HG03097 (cell line): Measurements from ENCODE around the gene PTPN6.

Experiments used
- ATAC-seq: cut with Tn5 transposase; IDR thresholded peaks from one replicate; pipeline ENCODE4 v1.9.1; 2021; ENCODE audit not compliant: unreplicated experiment, low FRiP score

The PTPN6 gene

DNA sequence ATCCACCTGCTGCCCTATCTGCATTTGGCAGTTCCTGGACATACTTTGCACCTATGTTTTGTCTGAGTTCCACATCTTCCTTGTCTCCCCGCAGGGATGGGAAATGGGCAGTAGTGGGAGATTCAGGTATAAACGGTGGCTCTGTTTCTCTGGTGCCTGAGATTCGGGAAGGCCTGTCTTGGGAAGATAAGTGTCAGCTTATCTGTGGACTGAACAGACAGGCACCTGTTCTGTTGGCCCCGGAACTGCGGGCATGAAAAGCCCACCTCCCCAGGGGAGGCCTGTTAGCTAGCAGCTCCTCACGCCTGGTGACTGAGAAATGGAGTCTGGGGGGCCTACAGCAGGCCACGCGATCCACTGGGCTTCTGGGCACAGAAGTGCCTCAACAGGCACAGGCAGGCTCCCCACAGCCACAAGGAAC, 13.5 kb downstream of the PTPN6 start:
- ATAC-seq, result no peak

DNA sequence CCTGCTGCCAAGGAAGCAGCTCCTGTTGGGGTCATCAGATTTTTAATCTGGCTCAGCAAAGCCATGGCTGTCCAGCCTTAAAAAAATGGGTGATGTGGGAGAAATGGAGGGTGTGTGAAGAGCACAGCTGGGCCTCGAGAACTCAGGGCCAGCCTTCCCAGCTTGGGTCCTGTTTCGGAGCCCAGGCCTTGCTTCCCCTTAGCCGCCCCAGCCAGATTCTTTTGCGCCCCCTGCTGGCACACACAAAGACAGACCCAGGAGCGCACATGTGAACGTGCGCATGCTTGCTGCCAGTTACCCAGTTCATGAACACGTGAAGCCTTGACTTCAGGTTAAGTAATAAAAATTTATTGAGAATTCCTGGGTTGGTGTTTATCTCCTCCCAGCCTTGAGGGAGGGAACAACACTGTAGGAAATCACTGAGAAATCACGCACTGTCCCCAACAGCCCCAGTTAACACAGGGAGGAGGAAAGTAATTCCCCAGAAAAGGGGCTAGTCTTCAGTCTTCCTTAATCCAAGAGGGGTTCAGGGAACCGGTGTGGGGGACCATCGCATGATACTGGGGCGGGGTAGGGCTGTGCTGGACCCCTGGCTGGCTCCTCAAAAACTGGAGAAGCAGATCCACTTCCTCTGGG, 14.0 kb downstream of the PTPN6 start:
- peak; percentile 37 for ATAC-seq

DNA sequence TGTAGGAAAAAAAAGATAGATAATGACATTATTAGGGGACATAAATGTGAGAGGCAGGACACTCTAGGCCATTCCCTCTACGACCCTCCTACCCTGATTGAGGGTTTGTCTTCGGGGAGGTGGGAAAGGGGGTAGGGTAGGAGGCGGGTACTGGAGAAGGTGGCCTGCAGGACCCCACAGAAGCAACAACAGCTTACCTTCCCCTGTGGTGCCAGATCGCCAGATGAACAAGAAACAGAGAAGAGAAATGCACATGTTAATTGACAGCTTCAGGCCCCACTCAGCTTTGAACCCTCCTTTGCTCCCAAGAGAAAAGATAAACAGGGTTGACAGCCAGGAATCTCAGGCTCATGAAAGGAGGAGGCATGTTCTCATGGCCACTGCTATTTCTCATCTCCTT, 14.6 kb downstream of the PTPN6 start:
- no peak for ATAC-seq

DNA sequence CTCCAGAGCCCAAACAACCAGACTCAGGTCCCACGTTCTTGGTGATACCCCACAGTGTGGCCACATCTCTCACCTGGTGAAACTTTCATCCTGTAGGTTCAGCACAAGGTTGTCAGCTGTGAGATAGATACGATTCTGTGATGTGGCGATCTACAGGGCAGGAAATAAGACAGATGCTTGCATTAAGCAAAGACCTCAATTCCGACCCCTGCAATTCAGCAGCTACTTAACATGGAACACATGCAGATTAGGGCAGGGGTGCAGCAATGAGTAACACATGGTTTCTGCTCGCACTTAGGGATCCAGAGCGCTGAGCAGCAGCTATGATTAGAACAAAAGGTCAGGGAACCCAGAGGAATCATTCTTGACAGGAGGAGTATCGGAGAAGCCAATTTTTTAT, 15.2 kb downstream of the PTPN6 start:
- ATAC-seq, result no peak

DNA sequence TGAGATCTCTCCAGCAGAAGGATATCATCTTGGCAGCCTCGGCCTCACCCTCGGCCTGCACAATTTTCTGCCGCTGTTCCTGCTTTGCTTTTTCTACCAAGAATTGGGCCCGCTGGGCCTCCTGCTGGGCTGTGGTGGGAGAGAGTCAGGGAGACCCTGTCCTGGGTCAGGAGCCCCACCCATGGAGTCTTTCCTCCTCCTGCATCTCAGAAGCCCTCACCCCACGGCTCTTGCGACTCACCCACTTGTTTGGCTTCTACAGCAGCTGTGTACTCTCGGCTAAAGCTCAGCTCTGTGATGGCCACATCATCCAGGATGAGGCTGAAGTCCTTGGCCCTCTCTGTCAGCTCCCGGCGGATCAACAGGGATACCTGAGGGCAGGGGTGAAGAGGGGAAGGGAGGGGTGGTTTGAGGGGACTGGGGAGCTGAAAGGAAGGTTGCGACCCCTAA, 16.5 kb downstream of the PTPN6 start:
- ATAC-seq, result no peak

DNA sequence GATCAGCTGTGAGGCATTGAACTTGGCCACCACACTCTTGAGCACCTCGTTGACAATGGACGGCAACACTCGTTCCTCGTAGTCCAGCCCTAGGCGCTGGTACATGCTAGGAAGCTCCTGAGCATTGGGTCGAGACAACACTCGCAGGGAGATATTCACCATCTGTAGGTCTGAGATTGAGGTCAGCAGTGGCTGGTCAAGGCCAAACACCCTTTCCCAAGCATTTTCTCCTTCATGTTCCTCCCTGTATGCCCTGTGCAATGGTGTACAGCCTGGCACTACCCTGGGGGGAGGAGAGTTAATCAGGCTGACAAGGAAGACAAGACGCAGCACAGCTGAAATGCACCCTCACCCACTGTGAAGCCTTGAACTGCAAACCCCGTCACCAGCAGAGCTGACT, 17.3 kb downstream of the PTPN6 start:
- ATAC-seq, result no peak

DNA sequence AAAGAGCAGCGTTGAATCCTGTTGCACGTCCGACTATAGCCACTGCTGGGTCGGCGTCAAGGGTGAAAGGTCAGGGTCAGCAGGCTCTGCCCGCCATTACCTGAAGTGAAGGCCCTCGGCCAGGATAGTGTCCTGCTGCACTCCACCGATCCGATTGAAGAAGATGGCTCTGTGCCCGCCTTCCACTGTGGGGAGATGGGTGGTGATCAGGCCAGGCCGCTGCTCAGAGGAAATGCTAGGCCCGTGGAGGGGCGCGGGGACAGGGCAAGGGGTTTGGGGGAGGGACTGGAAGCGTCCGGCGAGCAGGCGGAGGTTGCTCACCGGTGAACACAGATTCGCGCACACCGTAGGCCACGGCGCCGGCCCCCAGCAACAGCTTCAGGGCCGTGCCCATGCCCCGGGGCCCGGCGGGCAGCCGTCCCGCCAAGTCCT, 19.0 kb downstream of the PTPN6 start:
- ATAC-seq, result peak; percentile 1

DNA sequence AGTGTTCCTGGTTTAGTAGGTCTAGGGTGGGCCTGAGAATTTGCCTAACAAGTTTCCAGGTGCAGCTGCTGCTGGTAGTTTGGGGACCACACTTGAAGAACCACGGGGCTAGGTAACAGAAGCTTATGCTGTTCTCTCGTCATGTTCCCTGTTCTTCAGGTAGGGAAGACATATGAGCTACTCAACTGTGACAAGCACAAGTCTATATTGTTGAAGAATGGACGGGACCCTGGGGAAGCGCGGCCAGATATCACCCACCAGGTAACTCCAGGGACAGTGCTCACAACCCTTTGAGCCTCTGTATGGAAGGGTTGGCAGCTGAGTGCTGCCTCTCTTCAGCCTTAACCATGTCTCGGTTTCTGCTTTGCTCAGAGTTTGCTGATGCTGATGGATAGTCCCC, 23.0 kb downstream of the PTPN6 start:
- no peak for ATAC-seq

DNA sequence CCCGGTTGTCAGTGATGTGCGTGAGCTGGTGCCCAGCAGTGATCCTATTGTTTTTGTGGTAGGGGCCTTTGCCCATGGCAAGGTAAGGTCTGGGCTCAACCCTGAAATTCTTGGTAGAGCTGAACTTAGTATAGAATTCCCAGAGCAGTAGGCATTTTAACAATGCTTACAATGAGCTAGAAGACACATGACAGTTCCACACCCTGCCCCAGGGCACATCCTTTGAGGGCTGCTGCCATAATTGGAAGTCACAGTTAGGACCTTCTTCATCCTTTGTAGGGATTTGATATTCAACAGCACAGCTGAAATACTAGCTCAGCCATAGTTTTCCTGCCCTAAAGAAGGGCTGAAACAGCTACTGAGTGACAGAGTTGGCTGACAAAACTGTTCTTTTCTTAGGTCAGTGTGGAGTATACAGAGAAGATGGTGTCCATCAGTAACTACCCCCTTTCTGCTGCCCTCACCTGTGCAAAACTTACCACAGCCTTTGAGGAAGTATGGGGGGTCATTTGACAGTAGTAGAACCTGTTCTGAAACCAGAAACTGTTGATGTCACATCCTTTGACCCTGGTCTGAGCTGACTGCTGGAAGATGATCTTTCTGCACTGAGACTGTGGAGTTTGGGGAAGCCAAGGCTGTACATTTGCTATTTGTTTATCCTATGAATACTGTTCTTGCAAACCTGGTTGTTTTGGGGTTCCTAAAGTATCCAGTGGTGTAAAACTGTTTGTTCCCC, 24.3 kb downstream of the PTPN6 start:
- no peak for ATAC-seq

DNA sequence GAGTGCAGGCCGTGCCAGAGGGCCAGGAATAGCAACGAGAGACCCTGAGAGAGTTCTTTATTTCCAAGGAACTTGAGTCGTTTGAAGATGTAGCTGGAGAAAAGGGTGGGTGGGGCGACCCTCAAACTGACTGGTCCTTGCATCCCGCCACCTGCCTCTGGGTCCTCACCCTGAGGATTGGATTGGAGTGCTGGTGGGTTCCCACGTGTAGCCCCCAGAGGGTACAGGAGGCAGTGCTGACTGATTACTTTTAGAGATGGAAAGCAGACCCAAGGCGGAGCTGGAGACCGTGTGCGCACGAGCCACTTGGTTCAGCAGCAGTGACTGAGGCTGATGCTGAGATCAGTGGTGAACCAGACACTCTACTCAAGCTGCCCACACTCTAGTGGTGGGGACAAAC, 26.5 kb downstream of the PTPN6 start:
- ATAC-seq, result no peak

DNA sequence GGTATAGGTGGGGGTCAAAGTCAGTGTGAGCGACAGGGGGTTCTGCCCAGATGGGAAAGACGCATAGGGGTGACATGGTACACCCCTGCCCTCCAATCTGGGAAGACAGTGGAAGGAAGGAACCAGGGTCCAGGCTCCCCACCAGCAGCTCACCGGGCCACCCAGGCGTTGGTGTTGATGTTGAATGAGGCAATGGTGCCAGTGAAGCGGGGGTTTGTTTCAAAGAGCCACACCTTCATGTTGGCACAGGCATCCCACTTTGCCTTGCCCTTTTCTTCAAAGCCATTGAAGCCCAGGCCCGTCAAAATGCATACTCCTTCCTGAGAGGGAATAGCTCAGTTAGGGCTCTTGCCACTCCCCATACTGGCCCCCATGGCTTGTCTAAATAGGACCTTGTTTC, 27.0 kb downstream of the PTPN6 start:
- no peak for ATAC-seq

DNA sequence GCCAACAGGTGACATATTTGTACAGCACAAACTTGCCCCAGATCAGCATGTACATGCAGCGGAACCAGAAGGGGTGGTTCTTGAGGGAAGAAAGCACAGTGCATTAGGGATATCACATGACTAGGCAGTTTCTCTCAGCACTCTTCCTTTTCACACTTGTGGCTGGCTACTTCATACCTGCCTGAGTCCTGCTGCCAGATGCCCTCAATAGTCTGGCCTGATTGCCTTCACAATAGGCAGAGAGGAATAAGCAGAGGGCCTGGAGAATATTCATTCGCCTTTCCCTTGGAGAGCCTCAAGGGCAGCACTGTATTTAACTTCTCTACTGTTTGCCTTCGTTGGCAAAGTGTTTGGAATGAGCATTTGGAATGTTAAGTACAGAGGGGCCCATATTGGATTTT, 27.5 kb downstream of the PTPN6 start:
- ATAC-seq, result no peak

DNA sequence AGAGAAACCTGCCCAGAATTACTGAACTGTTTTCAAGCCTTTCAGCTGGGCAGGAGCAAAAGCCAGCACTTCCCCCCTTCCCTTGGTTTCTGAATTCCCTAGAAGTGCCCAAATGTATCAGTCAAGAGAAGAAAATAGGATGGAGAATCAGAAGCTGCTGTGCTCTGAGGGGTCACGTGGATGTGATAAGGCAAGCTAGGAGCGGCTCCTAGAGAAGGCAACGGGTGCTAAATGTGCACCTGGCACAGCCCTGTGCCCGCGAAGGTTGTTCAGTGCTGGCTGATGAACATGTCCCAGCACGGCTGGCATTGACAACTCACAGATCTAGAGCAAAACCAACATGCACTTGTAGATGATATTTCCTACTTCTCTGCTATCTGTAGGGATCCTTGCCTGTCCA, 27.9 kb downstream of the PTPN6 start:
- ATAC-seq, result no peak

DNA sequence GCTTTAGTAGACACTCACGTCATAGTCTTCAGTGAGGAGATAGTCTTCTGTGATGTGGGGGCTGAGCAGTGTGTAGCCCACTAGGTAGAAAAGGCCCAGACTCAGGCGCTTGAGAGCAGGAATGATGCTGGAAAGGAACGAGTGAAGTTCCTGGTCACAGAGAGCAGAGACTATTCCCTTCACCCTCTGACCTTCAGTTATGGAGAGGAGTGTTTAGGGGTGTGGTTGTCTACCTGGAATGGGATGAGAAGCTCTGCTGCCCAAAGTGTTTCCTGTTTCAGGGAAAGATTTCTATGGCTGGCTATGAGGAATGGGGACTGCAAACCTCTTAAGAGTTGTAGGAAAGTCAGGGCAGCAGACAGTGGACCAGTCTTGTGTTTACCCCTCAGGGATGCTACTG, 28.3 kb downstream of the PTPN6 start:
- ATAC-seq, result no peak

DNA sequence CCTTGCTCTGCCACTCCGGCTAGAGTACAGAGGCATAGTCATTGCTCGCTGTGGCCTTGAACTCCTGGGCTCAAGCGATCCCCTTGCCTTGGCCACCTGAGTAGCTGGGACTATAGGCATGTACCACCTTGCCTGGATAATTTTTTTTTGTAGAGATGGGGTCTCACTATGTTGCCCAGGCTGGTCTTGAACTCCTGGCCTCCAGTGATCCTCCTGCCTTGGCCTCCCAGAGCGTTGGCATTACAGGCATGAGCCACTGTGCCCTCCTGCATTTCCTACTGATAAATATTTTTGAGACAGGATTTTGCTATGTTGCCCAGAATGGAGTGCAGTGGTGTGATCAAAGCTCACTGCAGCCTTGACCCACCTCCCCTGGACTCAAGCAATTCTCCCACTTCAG, 28.9 kb downstream of the PTPN6 start:
- no peak for ATAC-seq

DNA sequence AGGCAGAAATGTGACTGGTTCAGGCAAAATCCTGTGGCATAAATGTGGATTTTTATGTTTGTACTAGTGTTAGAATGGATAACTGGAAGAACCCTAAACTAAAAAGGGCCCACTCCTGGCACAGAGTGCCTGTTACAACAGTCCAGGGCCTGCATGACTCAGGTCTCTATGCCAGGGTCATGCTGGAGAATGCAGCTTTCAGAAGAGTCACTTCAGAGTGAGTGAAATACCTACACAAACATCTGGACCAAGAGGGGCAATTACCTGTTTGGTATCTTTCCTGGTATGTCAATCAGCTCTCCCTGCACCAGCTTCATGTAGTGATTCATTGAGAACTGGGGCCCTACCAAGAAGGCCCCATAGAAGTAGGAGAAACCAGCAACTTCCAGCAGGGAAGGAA, 29.6 kb downstream of the PTPN6 start:
- ATAC-seq, result no peak

DNA sequence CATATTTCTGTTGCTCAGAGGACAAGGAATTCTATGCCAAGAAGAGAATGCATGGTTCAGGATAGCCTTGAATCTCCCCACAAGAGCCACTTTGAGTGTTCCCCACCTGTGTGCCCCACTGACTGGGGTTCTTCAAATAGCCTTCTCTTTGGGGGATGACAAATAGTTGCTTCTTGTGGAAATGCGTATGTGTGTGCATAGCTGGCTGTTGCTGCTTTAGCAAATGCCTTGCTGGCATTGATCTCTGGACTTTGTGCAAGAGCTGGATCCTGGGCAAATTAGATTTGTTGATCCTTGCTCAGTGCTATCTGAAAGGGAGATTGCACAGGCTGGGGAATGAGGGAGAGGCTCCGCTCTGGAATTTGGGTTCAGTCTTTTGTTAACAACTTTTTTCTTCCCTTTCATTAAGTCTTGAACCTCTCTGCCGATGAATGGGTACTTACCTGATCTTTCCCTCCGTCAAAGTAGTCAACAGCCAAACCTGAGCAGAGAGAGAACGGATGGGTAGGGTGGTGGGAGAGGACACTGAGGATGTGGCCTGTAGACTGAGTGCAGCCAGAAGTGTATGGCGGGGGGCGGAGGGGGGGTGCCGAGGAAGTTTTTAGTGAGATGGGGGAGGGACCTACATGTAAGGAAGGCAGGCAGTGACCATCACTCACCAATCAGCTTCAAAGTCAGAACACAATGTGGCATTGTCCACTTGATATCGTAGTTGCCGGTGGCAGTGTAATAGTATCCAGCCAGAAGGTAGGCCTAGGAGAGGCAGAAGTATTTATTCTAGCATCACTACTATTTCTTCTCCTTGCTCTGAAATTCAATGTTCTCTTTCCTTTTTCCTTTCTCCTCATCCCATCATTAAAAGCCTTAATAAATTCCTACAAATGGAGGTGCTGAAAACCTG, 30.2 kb downstream of the PTPN6 start:
- ATAC-seq, result no peak

DNA sequence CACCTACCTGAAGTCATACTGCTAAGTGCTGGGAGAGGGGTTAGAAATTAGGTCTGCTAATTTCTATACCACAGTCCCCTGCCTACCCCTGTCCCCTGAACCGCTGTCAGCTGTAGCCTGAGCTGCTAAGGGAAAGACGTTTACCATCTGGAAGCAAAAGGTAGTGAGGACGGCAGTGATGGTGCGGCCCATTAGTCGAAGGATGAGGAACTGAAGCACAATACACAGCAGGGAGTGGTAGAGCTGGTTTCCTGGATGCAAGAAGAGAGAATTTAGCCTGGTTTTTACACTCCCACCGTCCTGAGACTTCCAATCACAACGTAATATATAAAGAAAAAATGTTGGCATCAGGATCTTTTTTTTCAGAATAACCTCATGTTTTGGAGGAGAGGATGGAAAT, 31.4 kb downstream of the PTPN6 start:
- ATAC-seq, result no peak

DNA sequence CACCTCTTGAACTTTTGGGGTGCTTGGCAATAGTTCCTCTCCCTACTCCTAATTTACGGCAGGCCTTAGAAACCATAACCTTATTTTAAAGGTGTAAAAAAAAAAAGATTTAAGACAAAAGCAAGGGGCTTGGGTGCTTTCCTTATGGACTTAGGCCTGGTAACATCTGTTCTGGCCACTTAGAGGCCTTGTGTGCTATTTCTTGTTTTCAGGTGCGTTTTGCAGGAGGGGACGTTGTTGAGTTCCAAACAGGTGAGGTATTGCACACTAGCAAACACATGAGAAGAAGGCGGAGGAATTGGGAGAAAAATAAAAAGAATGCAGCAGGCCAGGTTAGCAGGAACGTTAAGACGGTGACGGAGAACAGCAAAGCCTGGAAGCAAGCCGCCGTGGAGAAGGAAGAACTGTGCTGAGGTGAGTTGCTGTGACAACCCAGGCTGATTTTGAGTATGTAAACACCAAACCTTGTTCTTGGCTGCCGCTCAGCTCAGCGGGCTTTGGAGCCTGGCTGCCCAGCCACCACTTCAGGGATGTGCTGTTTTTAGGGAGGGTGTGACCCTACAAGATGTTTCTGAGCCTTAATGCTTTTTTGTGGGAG, 36.9 kb downstream of the PTPN6 start:
- no peak for ATAC-seq

DNA sequence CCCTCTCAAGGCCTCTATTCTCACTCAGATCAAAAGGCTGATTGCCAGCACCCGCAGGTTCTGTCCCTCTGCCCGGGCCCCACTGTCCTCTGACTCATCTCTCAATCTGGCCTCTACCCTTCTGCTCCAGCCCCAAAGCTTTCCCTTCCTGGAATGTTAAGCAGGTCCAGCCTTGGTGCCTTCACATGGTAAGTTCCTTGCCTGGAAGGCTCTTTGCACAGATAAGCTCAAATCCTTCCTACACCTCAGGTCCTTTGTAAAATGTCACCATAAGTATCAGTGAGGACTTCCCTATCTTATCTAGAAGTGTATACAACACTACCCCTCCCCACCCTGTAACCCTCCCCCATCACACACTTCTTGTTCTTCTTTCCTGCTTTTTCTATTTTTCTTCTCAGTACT, 44.9 kb downstream of the PTPN6 start:
- ATAC-seq, result no peak
